ENCODE measurements around the gene WDR36.

The WDR36 gene

GRCh38 chr5:111106320-111106948, 14.3 kb downstream of the WDR36 start:
- no peak for DNase-seq (ENCODE audit: low spot score)

GRCh38 chr5:111107371-111107770, 15.2 kb downstream of the WDR36 start:
- no peak for DNase-seq (ENCODE audit: low spot score)

DNA sequence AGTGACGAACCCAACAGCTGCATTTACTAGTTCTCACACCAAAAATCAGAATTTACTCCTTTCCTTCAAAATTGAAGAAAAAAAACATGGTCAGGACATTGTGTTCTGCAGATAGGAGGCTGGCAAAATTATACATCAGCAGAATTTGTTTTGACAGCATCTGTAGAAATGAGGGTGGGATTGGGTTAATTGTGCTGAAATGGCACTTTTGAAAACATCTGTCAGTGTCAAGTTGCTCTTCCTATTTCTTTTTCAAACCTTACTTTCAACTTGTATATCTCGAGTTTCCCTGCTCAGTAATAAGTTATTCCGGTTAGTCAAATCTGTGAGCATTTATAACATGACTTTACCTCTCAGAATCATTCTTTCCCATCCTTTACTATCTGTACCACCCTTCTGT, 19.8 kb downstream of the WDR36 start:
- no peak for DNase-seq (ENCODE audit: low spot score)

- no peak for DNase-seq (ENCODE audit: low spot score)
Measured at GRCh38 chr5:111113678-111114077, 21.5 kb downstream of the WDR36 start.

DNA sequence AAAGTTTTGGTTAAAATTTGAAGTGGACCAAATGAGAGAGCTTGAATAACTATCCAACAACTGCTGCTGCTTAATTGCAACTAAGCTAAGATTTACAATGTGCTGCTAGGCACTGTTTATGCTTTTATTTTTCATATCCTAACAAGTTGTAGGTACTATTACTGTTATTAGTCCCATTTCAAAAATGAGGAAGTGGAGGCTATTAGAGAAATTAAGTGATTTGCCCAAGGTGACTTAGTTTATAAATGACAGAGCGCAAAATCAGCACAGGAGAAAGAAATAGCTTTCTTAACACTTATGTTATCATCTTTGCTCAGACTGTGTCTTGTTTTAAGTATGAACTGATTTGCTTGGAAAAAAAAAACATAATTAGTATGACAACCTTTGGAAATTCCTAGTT, 23.1 kb downstream of the WDR36 start:
- no peak for DNase-seq (ENCODE audit: low spot score)

GRCh38 chr5:111116550-111116949, 24.4 kb downstream of the WDR36 start:
- DNase-seq (ENCODE audit: low spot score): no peak

- DNase-seq (ENCODE audit: low spot score): no peak
Measured at GRCh38 chr5:111117136-111117535, 25.0 kb downstream of the WDR36 start.

DNA sequence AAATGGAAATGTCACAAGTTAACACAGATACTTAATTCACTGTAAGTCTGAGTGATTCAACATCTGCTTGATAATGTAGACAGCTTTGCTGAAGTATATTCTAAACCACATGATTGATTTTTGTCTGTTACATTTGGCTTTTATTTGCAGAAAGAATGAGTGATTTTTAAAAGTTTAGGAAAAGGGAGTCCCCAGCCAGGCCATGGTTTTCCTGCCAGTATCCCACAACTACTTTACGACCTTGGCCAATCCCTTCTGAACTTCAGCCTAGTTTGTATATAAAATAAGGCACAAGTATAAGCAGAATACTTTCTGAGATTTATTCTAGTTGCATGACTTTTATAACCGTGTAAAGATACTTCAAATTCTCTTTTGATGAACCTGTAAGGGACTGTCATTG, 27.1 kb downstream of the WDR36 start:
- DNase-seq (ENCODE audit: low spot score): no peak

GRCh38 chr5:111119856-111120255, 27.7 kb downstream of the WDR36 start:
- no peak for DNase-seq (ENCODE audit: low spot score)

- DNase-seq (ENCODE audit: low spot score): no peak
Measured at GRCh38 chr5:111120911-111121310, 28.8 kb downstream of the WDR36 start.

- DNase-seq (ENCODE audit: low spot score): no peak
Measured at GRCh38 chr5:111121926-111122325, 29.8 kb downstream of the WDR36 start.

DNA sequence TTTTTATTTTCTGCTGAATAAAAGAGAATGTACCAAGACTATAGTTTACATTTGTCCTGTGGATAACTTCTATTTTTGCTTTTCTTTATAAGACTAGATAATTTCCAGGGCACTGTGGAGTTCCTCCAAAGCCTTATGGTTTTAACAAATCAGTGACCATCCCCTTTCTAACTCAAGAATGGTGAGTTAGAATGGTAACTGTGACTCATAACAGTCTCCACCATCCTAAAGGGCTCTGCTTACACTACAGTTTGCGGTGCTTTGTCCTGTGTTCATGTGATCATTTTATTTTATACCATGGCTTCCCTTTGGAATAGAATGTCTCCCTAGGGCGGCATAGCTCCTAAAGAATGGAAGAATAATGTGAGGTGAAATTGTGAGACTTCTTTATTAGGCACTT, 30.2 kb downstream of the WDR36 start:
- DNase-seq (ENCODE audit: low spot score): no peak

DNA sequence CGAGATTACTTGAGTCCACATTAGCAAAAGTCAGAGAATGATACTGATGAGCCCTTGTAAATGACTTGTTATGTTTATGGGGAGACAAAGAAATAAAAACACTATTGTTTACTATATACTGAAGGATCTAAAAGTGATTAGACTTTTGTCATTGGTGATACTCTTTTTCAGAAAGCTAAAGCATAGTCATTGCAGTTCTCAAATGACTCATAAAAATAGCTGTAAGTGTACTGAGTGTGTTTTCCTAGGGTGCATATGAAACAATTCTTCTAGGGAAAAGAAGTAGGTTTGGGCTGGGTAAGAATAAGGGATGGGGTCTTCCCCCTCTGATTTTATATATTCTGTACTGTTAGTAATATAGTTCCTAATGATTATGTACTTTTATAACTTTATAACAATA, 32.6 kb downstream of the WDR36 start:
- no peak for DNase-seq (ENCODE audit: low spot score)

DNA sequence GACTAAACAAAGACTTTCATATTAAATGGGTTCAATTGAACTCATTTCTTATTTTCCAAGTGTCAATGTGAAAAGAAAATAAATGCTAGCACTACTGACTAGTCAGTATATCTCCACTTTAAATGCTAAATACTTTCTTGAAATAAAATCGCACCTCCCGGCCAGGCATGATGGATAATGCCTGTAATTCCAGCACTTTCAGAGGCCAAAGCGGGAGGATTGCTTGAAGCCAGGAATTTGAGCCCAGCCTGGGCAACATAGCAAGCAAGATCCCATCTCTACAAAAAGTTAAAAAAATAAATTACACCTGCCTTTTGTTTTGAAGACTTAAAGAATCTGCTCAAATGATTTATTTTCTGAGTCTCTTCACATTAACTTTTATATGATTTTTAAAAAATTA, 34.7 kb downstream of the WDR36 start:
- DNase-seq (ENCODE audit: low spot score): no peak

GRCh38 chr5:111127453-111128195, 35.5 kb downstream of the WDR36 start:
- no peak for DNase-seq (ENCODE audit: low spot score)

- DNase-seq (ENCODE audit: low spot score): no peak
Measured at GRCh38 chr5:111129938-111130337, 37.8 kb downstream of the WDR36 start.

DNA sequence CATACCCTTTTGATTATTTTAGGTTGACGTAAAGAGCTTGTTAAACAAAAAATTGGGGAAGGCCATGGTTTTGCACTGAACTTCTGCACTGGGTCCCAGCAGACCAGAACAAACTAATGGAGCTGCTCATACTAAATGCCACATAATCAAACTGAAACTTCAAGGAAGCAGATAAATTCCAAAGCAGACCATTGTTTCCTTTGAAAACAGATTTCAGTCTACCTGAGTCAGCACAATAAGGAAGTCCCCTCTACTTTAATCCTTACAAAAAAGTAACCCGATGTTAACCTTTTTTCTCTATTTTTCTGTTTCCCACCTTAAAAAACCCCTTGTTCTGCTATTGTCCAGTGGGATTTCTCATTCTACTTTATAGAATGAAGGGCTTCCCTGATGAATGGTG, 39.2 kb downstream of the WDR36 start:
- no peak for DNase-seq (ENCODE audit: low spot score)

- DNase-seq (ENCODE audit: low spot score): no peak
Measured at GRCh38 chr5:111132076-111132475, 39.9 kb downstream of the WDR36 start.

DNA sequence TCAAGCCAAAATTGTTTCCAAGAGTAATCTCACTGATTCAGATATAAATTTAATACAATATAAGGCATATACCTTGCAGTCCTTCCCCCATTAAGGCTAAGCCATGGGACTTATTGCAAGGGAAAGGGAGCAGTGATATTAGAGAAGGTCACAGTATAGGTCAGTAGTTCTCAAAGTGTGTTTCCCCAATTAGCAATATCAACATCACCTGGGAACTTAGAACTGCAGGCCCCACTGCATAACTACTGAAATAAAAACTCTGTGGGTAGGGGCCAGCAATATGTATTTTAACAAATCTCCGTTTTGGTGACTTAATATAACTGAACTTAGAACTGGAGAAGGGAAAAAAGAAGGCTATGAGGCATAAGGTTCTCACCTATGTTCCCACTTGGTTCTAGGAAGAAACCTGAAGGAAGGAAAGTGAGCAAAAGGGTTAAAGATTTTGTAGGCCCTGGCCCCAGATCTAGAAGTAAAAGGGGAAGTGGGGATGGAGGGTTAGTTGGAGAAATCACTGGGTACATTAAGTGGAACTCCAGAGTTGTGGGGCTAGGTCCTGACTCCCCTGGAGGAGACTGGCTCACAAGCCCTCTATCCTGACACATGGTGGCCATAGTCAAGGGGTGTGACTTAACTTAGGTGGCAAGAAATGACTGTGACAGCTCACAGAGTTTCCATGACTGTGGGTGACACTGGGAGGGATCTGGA, 40.7 kb downstream of the WDR36 start:
- DNase-seq (ENCODE audit: low spot score): no peak

GRCh38 chr5:111133436-111133751, 41.2 kb downstream of the WDR36 start:
- DNase-seq (ENCODE audit: low spot score): no peak

- DNase-seq (ENCODE audit: low spot score): no peak
Measured at GRCh38 chr5:111134087-111134486, 41.9 kb downstream of the WDR36 start.

DNA sequence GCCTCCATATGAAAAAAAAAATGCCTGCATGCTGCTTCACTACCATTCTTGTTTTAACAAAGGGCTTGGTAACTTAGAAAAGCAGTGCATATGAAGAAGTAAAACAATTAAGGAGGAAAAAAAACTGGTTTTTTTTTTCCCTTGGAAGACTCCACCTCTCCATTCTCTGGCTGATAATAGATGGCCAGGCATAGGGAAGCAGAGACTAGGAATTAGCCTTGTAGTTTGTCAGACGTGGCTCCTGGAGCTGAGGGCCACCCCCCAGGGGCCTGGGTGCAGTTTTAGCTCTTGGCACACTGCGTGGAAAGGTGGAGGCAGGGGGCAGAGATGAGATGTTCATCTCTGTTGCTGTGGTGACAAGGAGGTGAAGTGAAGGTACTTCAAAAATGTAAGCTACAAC, 42.7 kb downstream of the WDR36 start:
- DNase-seq (ENCODE audit: low spot score): no peak

GRCh38 chr5:111135363-111135762, 43.2 kb downstream of the WDR36 start:
- DNase-seq (ENCODE audit: low spot score): no peak

DNA sequence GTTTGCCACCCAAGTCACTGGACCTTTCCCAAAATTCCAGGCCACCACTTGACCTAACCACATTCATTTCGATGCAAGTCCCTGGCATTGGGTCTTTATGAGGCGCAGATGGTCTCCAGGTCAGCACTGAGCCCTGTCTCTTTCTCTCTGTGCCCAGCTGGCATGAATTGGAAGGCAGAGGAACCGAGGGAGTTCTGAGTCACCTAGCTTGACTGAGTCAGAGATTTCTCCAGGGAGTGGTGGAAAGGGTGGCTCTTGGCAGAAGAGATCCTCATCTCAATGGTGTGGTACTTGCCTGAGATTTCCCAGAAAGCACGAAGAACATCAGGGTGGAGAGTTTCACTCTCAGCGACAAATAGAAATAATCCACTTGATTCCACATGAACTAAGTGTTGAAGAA, 43.8 kb downstream of the WDR36 start:
- no peak for DNase-seq (ENCODE audit: low spot score)
